SK-N-SH (cell line): ENCODE measurements around the gene RBCK1. TPM values are rescaled to one million over a fixed set of nuclear protein-coding genes. Genes with fewer than 3 reads are reported as not detected.
A peak's percentile ranks its signal among the peaks of the same experiment; 100 is the strongest.

Experiments used
- CTCF ChIA-PET: fragments of 300-600, 350-600 bp; formaldehyde crosslinking; extraction: SDS; loops from one replicate; lab custom pipeline; 2021; lab: Yijun Ruan, JAX
- POLR2A ChIA-PET: fragments of 350-600 bp; sonication (Branson Sonifier 250); formaldehyde crosslinking; extraction: SDS; loops from one replicate; lab custom pipeline; 2020; ENCODE audit warnings: antibody characterized with exemption, inconsistent platforms; lab: Yijun Ruan, JAX
- DNase-seq: peaks from one replicate; pipeline ENCODE4 v3.0.0; 2012
- H2AFZ ChIP-seq: fragments of 200-600 bp; sonication (generic); 2 replicates; pipeline ENCODE4 v1.8.1; 2016; ENCODE audit warnings: antibody characterized with exemption, mild to moderate bottlenecking, low read depth
- H3F3A ChIP-seq: fragments of 200-600 bp; sonication (generic); replicated peaks from 2 replicates; pipeline ENCODE3; 2016; ENCODE audit warnings: antibody characterized with exemption, mild to moderate bottlenecking; ENCODE audit not compliant: insufficient read depth
- H3K27ac ChIP-seq, 2 experiments: fragments of 200-500 bp in 1 of 2; fragments of 200-600 bp in 1 of 2; sonication (Bioruptor generic) in 1 of 2; sonication (generic), shearing (Covaris generic) in 1 of 2; 2 replicates each; pipeline versions ENCODE4 v1.5.1 to v1.6.1; 2014 to 2016; ENCODE audit warnings: low read depth in 2 of 2, inconsistent platforms in 1 of 2, low read length in 1 of 2, mild to moderate bottlenecking in 1 of 2, mixed read lengths in 1 of 2
- H3K27me3 ChIP-seq: fragments of 200-600 bp; sonication (generic), shearing (Covaris generic); 2 replicates; pipeline ENCODE4 v1.6.1; 2016; ENCODE audit warnings: mixed run types; ENCODE audit not compliant: insufficient read depth
- H3K36me3 ChIP-seq, 2 experiments: fragments of 200-500 bp in 1 of 2; fragments of 200-600 bp in 1 of 2; sonication (Bioruptor generic) in 1 of 2; sonication (generic) in 1 of 2; replicated peaks in 1 of 2; 2 replicates each; pipeline versions ENCODE3 to v1.5.1; 2014 to 2016; ENCODE audit warnings: low read length in 1 of 2, mild to moderate bottlenecking in 1 of 2; ENCODE audit not compliant: insufficient read depth in 2 of 2, control insufficient read depth in 1 of 2
- H3K4me1 ChIP-seq, 2 experiments: fragments of 200-500 bp in 1 of 2; fragments of 200-600 bp in 1 of 2; sonication (Bioruptor generic) in 1 of 2; sonication (generic), shearing (Covaris generic) in 1 of 2; 2 replicates each; pipeline versions ENCODE4 v1.5.1 to v1.6.1; 2014 to 2016; ENCODE audit warnings: low read depth in 1 of 2, low read length in 1 of 2, mixed run types in 1 of 2; ENCODE audit not compliant: insufficient read depth in 2 of 2, control insufficient read depth in 1 of 2
- H3K4me2 ChIP-seq: fragments of 200-600 bp; sonication (generic), shearing (Covaris generic); 2 replicates; pipeline ENCODE4 v1.6.1; 2017; ENCODE audit warnings: mixed run types
- H3K4me3 ChIP-seq, 2 experiments: fragments of 200-500 bp in 1 of 2; fragments of 200-600 bp in 1 of 2; sonication (Bioruptor generic) in 1 of 2; sonication (generic), shearing (Covaris generic) in 1 of 2; 2 replicates each; pipeline versions ENCODE4 v1.5.1 to v1.8.1; 2014 to 2016; ENCODE audit warnings: low read depth in 2 of 2, inconsistent platforms in 1 of 2, low read length in 1 of 2, mild to moderate bottlenecking in 1 of 2, mixed read lengths in 1 of 2, moderate library complexity in 1 of 2
- H3K79me2 ChIP-seq: fragments of 200-600 bp; sonication (generic); 2 replicates; pipeline ENCODE4 v1.8.1; 2017; ENCODE audit warnings: mild to moderate bottlenecking; ENCODE audit not compliant: insufficient read depth
- H3K9ac ChIP-seq: fragments of 200-600 bp; sonication (generic); 2 replicates; pipeline ENCODE4 v1.6.1; 2017; ENCODE audit warnings: mixed run types
- H3K9me2 ChIP-seq: fragments of 200-600 bp; sonication (generic); 2 replicates; pipeline ENCODE4 v1.6.1; 2017; ENCODE audit warnings: mixed run types
- H3K9me3 ChIP-seq: fragments of 200-600 bp; sonication (generic); 2 replicates; pipeline ENCODE4 v1.6.1; 2017; ENCODE audit warnings: mixed run types, mild to moderate bottlenecking, moderate library complexity
- H4K20me1 ChIP-seq: fragments of 200-600 bp; sonication (generic); 2 replicates; pipeline ENCODE4 v1.6.1; 2017; ENCODE audit warnings: mild to moderate bottlenecking, mixed run types; ENCODE audit not compliant: insufficient read depth
- CTCF ChIP-seq: fragments of 200-600 bp; sonication (generic); IDR thresholded peaks from 2 replicates; pipeline ENCODE4 v1.6.1; 2017; ENCODE audit warnings: antibody characterized with exemption, mild to moderate bottlenecking, moderate library complexity
- EP300 ChIP-seq, 2 experiments: IDR thresholded peaks; 2 replicates each; pipeline versions ENCODE4 v1.4.0 to v1.6.1; 2012; ENCODE audit warnings: borderline replicate concordance in 1 of 2, low read depth in 1 of 2, low read length in 1 of 2
- MXI1 ChIP-seq: IDR thresholded peaks from 2 replicates; pipeline ENCODE4 v1.6.1; 2012; ENCODE audit warnings: mild to moderate bottlenecking, low read depth, low read length, improper control_type of control experiment
- POLR2AphosphoS5 ChIP-seq: IDR thresholded peaks from 2 replicates; pipeline ENCODE4 v1.6.1; 2012; ENCODE audit warnings: low read depth, low read length
- RAD21 ChIP-seq: IDR thresholded peaks from 2 replicates; pipeline ENCODE4 v1.6.1; 2012; ENCODE audit warnings: mild to moderate bottlenecking, low read length
- REST ChIP-seq: IDR thresholded peaks from 2 replicates; pipeline ENCODE4 v1.6.1; 2012; ENCODE audit warnings: mild to moderate bottlenecking, low read depth, low read length, moderate library complexity
- RFX5 ChIP-seq: IDR thresholded peaks from 2 replicates; pipeline ENCODE4 v1.6.1; 2012; ENCODE audit warnings: mild to moderate bottlenecking, improper control_type of control experiment, low read length
- SIN3A ChIP-seq: IDR thresholded peaks from 2 replicates; pipeline ENCODE4 v1.6.1; 2012; ENCODE audit warnings: low read depth, mild to moderate bottlenecking, low read length, moderate library complexity, borderline replicate concordance
- SMC3 ChIP-seq: IDR thresholded peaks from 2 replicates; pipeline ENCODE4 v1.6.1; 2012; ENCODE audit warnings: low read depth, low read length, improper control_type of control experiment
- TCF12 ChIP-seq: IDR thresholded peaks from 2 replicates; pipeline ENCODE4 v1.4.0; 2012
- WGBS: methylation state at CpG from one replicate; pipeline ENCODE4 v1.1.6; 2017; ENCODE audit warnings: low lambda C conversion rate; 5-methylcytosine and 5-hydroxymethylcytosine counted together
- polyA plus RNA-seq, 3 experiments: library from polyadenylated mRNA; depleted of rRNA; stranded (reverse); fragments of >200 nt; gene quantifications; 2 replicates each; pipeline ENCODE4 v1.2.3, GENCODE V29; 2012
- TF ChIP-seq, protein P1 (sequence below): IDR thresholded peaks from 2 replicates; pipeline ENCODE4 v1.4.0; 2012; ENCODE audit warnings: low read depth, borderline replicate concordance

RBCK1 gene
- polyA plus RNA-seq, 1 of the 3 experiments (the other 2 are of a cell fraction): 105 TPM

GRCh38 chr20:431012-431904 is 23.2 kb downstream of the RBCK1 start:
- H3K36me3 ChIP-seq: peaks cover 28 to 68% of the 10 kb centered on the region in 2 experiments
- H3K9me3 ChIP-seq: no peaks in the 10 kb centered on the region
- no peaks in the 10 kb centered on the region for H3K79me2 ChIP-seq
- ChIA-PET CTCF (interaction anchor here (0.6 to 6.8 kb wide), 50 partner anchors 8 to 342 kb away, joined by 3 to 94 read pairs (median 5); partner anchors contain the start of genes TBC1D20 and TRIB3), POLR2A (interaction anchor here (0.6 to 1.8 kb wide), 4 partner anchors 22 to 84 kb away, joined by 3 to 10 read pairs (median 5); partner anchors contain the start of gene TRIB3)
- WGBS: 61% methylated on average over 13 of the region's 17 CpGs
- peaks cover 3% of the 10 kb centered on the region; the same call in 1 of the 2 replicates for H4K20me1 ChIP-seq
- no peak overlapping the region for H3K4me2 ChIP-seq
- H3K9ac ChIP-seq: no peak overlapping the region
- no peaks in the 10 kb centered on the region for H3K27me3 ChIP-seq
- H3K4me1 ChIP-seq: peaks cover 0 to 5% of the 10 kb centered on the region in 2 experiments; a peak in 1 of 4 replicates
- DNase-seq: peak; percentile 91
- peak overlapping the region; percentile 22 to 51; a peak in 2 of 4 replicates for H3K27ac ChIP-seq
- no peaks in the 10 kb centered on the region for H3K9me2 ChIP-seq
- no peak overlapping the region for H3K4me3 ChIP-seq
- H3F3A ChIP-seq: peaks cover 12% of the 10 kb centered on the region
- TF ChIP-seq MXI1: peak; percentile 68; the same call in 1 of the 2 replicates
- TF ChIP-seq SMC3: peak; percentile 93
- TF ChIP-seq RFX5: peak; percentile 27; the same call in 1 of the 2 replicates
- TF ChIP-seq TCF12: no peak
- TF ChIP-seq, protein P1, sequence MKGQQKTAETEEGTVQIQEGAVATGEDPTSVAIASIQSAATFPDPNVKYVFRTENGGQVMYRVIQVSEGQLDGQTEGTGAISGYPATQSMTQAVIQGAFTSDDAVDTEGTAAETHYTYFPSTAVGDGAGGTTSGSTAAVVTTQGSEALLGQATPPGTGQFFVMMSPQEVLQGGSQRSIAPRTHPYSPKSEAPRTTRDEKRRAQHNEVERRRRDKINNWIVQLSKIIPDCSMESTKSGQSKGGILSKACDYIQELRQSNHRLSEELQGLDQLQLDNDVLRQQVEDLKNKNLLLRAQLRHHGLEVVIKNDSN: no peak
- 0 out of 2 replicates have a peak, but pooled peaks have one; percentile 22 for TF ChIP-seq REST
- TF ChIP-seq CTCF: peak; percentile 74
- TF ChIP-seq SIN3A: 0 out of 2 replicates have a peak, but pooled peaks have one; percentile 25
- TF ChIP-seq POLR2AphosphoS5: 0 out of 2 replicates have a peak, but pooled peaks have one; percentile 9
- TF ChIP-seq RAD21: peak; percentile 83
- TF ChIP-seq EP300 (IDR thresholded peaks at IDR 0.05; ENCODE audit: borderline replicate concordance in 1 of 2, low read depth in 1 of 2, low read length in 1 of 2): no peak
- H2AFZ ChIP-seq: no peak overlapping the region
